SHP77 (cell line): ENCODE results near the gene EIF2B1.
A peak's percentile ranks its signal among the peaks of the same experiment; 100 is the strongest.

ENCODE experiments used
- DNase-seq, 2 experiments: peaks; one replicate each; lab custom pipeline; 2025; lab: John Stamatoyannopoulos, UW

Gene EIF2B1

DNA sequence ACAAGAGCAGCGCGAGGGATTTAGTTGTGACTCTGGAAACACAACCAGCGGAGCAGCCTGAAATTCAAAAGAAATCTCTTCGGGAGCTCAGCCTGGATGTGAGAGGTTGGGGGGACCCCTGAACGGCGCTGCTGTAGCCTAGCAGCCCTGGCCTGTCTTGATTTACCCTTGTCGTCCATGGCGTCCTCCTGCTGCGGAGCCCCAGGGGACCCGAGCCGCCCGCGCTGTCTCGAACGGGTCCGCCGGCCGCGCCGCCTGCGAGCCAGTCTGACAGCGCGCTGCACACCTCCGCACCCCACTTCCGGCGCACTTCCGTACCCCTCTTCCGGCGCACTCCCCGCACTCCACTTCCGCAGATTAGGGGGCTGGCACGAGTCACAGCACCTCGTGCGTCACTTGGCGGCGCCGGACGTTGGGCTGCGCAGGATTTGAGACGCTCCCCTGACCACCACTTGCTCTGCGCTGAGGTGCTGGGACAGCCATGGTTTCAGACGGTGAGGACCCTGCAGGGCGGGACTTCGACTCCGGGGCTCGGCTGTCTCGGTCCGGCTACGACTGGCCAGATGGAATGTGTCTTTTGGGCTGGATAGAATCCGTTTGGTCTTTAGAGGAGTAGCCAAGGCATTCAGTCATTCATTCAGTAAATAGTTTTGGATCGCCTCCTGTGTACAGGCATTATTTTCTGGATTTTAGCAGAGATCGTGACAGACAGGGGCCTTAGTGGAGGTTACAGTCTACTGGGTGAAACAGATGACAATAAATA lies at the start of gene EIF2B1, which contains the start of gene GTF2H3:
EIF2B1 (minus strand) TSS at position 308 of the 763 bp plus-strand sequence; CDS start at position 179, 129 bp downstream.
GTF2H3 (plus strand) TSS at position 451 of the 763 bp plus-strand sequence; CDS start at position 482, 31 bp downstream.
- DNase-seq, result peak; percentile 97 to 98

DNA sequence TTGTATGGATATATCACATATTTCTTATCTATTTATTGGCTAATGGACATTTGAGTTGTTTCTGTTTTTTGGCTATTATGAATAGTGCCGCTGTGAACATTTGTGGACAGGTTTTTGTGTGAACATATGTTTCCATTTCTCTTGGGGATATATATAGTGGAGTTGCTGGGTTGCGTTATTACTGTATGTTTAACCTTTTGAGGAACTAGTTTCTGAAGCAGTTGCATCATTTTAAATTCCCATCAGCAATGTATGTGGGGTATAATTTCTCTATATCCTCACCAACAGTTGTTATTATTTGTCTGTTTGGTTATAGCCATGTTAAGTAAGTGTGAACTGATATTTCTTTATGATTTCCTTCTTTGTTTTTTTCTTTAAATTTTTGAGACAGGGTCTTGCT lies 48.1 kb upstream of the EIF2B1 start:
- no peak for DNase-seq

DNA sequence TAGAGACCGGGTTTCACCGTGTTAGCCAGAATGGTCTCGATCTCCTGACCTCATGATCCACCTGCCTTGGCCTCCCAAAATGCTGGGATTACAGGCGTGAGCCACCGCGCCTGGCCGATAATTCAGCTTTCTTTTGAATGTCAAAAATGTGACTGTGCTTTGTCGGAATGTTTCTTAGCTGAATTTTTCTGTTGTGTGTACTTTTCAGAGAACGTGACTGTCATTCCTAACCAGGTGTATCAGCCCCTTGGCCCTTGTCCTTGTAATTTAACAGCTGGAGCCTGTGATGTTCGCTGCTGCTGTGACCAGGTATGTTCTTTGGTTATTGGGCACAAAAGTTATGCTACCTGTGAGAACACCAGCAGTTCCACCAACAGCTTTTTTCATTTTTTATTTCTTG lies 45.5 kb upstream of the EIF2B1 start:
- DNase-seq, result no peak

DNA sequence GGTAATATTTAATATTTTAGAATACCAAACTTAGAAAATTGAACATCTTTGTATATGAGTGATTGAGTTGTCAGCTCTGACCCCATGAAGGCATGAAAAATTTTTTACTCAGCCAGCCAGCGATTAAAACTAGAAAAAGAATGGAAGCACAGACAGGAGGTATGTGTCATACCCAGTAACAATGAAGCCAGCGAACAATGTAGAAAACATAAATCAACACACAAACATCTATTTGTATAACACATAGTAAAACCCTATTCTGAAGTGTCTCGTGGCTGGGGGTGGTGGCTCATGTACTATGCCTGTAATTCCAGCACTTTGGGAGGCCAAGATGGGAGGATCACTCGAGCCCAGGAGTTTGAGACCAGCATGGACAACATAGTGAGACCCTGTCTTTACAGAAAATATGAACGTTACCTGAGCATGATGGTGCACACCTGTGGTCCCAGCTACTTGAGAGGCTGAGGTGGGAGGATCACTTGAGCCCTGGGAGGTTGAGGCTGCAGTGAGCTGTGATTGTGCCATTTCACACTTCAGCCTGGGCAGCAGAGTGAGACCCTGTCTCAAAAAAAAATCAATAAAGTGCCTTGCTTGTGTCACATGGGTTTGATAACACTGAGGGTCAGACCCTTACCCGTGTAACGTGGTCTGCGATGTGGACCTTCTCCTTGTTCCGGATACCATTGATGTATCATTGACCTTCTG lies 43.3 kb upstream of the EIF2B1 start:
- DNase-seq, result no peak

DNA sequence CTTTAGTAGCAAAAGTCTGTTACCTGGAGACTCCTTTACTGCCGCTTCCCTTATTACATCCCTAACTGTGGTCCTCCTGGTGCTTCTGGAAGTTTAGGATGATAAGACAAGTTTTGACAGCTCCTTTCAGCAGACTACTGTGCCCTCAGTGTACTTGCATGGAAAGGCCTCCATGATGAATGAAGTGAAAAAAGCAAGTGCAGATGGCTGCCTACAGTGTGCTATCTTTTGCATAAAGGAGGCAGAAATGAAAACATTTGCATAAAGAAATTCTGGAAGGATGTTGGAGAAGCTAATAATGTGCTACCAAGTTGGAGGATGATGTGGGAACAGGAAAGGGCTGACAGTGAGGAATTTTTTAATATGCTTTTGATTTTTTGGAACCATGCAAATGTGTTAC lies 42.0 kb upstream of the EIF2B1 start:
- DNase-seq, result no peak

DNA sequence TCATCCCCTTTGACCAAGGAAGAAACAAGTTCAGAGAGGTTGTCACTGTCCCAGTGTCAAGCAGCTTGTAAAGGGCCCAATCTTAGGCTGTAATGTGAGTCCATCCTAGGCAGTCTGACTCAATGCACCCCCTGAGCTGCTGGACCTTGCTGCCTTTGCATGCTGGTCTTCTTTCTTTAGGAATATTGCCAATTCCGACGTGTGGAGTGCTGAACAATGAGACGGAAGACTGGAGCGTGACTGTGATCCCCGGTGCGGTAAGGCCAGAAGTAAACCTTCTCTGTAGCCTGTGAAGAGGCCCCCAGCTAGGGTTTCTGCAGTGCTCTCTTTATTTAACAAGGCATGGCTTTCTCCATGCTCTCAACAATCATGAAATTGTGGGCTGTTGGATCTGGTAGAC lies 38.4 kb upstream of the EIF2B1 start:
- no peak for DNase-seq

DNA sequence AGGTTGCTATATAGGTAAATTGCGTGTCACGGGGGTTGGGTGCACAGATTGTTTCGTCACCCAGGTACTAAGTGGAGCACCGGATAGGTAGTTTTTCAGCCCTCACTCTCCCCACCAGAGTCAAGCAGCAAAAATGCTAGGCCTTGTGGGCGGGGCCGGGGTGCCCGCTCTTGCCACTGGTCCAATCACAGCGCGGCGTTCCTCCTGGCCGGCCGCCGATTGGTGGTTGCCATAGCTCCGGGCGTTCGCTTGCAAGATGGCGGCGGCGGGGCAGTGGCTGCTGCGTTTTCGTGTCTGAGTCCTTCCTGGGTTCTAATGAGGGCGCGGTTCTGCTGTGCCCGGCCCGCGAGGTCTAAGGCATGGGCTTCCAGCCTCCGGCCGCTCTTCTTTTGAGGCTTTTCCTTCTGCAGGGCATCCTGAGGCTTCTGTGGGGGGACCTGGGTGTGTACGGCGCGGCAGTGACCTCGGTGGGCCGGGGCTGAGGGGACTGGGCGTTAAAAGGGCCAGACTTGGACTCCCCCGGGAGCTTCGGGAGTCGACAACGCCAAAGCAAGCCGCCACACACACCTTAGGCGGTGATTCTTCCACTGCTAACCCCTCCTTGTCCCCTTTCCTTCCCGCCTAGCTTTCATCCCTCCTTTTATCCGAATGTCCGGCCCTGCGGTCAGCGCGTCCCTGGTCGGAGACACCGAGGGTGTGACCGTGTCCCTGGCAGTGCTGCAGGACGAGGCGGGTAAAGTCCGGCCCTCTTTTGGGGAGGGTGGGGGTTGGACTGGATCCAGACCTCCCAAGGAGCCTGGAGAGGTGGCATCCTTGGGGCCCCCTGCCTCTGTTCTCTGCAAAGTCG lies 37.6 kb upstream of the EIF2B1 start, which contains the start of gene TCTN2:
TCTN2 (plus strand) TSS at position 232 of the 847 bp plus-strand sequence; CDS start at position 360, 128 bp downstream.
- DNase-seq, result peak; percentile 95 to 98

DNA sequence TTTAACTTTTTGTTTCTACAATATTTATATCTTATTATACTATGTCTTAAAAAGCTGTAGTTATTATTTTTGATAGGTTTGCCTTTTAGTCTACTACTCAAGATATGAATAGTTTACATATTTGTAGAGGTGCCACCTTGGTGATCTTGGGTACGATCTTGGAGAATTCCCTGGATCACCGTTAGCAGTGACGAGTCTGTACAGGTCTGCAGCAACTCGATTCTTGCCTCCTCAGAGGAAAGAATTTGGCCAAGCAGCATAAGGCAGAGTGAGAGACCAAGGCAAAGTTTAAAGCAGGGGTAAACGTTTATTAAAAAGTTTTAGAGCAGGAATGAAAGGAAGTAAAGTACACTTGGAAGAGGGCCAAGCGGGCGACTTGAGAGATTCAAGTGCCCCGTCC lies 34.3 kb upstream of the EIF2B1 start:
- DNase-seq, result no peak

DNA sequence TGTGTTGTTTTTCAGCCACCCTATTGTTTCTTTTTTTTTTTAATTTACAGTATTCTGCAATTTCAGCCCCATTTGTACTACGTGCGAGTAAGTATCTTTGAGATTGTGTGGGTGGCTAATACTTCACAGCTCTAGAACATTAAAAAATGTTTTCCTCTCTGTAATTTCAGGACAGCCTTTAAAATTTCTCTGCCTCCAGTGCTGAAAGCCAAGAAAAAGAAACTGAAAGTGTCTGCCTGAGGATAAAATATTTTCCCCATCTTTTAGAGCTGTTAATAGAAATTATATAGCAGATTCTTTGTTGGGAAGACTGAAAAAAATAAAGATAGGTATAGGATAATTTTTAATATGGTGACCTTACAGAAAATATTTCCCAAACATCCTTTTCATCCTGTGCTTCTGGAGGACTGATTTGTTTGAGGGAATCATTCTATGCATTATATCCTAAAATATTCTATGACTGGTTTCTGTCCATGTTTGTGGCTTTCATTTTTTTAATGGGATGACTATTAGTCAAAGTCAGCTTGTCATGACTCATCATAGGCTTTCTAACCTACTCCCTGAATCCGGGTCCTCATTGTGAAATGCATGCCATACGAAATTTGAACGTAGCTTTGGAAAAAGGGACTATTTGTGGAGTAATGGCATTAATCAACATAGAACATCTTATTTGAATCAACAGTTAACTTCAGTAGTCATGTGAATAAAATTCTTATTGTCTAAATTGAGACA lies 26.7 kb upstream of the EIF2B1 start:
- DNase-seq, result no peak

DNA sequence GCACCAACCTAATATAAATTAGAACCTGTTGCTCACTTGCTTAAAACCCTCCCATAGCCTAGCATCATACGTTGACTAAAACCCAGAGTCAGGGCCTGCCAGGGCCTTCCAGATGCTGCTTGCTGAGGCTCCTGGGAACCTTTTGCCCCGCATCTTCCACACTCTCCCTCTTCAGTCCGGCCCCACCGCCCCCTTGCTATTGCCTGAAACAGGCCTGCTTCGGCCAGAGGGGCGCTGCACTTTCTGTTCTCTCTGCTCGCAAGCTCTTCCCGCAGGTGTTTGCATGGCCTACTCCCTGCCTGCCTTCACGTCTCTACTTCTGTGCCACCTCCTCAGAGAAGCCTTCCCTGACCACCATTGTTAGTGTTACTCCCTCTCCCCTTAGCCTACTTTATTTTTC lies 23.7 kb upstream of the EIF2B1 start:
- DNase-seq, result no peak

DNA sequence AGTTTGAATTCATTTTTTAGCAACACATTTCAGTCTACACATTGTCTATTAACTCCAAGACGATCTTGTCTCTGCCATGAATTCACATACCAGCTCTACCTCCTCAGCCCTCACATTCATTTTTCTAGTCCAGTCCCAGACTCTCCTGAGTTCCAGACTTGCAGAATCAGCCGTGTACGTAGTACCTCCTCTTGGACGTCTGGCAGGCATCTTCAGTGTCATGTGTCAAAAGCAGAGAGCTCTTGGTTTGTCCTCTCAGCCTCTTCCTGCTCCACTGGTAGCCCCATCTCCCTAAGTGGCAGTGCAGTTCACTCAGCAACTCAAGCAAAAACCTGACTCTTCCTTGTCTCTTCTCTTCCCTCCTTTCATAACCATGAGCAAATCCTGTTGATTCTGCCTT lies 22.9 kb upstream of the EIF2B1 start:
- DNase-seq, result no peak

DNA sequence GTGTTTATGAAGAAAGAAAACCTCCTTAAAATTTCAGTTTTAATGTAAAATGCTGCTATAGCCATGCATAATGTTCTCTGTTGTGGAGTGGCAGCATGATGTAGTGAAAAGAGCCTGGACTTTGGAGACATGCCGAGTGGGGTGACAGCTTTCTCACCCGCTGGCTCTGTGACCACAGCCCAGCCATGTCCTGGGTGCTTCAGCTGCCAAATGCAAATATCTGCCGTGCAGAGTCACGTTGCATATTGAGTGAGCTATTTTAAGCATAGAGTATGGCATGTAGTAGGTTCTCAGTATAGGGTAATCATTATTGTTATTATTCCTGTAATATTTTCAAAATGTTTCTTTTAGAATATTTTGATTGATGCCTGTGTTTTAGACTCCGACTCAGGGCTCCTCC lies 21.9 kb upstream of the EIF2B1 start:
- DNase-seq, result no peak

DNA sequence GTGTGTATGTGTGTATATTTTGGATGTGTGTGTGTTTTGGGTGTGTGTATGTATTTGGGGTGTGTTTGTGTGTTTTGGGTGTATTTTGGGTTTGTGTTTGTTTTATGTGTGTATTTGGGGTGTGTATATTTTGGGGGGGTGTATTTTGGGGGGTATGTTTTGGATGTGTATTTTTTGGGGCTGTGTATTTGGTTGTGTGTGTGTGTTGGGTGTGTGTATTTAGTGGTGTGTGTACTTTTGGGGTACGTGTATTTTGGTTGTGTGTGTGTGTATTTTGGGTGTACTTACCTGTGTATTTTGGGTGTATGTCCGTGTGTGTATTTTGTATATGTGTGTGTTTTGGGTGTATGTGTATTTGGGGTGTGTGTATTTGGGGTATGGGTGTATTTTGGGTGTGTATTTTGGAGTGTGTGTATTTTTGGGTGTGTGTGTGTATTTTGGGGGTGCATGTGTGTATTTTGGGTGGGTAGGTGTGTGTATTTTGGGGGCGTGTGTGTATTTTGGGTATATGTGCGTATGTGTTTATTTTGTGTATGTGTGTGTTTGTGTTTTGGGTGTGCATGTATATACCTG lies 20.7 kb upstream of the EIF2B1 start:
- no peak for DNase-seq

DNA sequence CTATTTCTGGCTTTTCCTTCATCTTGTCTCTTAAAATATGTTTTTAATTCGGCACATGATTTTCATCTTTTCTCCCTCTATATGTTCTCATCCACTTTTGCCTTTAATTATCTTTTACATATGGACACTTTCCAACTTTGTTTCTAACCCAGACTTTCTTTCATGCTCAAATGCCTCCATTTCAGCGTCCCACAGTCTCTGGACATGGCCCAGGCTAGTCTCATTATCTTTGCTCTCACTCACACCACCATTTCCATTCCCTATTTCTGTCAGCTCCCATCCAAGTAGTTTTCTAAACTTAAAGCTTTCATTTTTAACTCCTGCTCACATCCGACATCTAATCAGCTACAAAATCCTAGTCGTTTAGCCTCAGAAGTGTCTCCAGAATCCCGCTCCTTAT lies 14.9 kb upstream of the EIF2B1 start:
- DNase-seq, result no peak

DNA sequence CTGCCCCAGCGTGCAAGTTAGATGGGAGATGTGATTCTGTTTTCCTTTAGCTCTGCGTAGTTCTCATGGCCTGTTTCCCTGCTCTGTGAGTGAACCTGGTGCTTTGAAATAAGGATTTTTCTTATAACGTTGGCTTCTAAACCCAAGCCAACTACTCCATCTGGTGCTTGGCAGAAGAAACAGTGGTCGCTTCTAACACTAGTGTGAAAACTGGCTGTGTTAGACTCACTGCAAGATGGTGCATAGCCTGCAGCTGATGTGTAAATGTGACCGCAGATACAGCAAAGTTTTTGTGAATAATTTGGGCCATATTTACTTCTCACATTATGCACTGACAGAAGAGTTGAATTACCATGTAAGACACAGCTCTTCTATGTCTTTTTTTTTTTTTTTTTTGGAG lies 12.4 kb upstream of the EIF2B1 start:
- no peak for DNase-seq

DNA sequence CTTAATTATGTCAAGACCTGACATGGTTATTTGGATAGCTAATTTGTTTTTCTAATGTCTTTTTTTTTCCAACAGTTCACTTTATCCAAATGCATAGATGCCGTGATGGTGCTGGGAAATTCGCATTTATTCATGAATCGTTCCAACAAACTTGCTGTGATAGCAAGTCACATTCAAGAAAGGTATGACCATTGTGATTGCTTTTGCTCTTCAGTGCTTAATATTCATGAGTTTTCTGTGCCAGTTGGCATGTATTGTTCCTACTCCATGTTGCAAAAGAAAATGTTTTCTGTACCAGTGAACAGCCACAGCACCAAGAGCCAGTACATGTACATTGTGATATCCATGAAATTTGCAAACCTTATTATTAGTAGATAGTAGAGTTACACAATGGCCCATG lies 11.9 kb upstream of the EIF2B1 start:
- no peak for DNase-seq

DNA sequence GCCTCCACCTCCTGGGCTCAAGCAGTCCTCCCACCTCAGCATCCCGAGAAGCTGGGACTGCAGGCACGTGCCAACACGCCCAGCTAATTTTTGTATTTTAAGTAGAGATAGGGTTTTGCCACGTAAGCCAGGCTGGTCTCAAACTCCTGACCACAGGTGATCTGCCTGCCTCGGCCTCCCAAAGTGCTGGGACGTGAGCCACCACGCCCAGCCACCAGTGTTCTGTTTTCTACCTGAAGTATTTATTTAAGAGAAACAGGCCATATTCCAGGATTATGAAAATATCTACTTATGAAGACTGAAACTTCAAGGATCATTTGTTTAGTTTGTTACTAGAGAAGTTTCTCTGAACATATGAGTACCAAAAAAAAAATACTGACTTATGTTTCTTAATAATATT lies 10.4 kb upstream of the EIF2B1 start:
- no peak for DNase-seq

DNA sequence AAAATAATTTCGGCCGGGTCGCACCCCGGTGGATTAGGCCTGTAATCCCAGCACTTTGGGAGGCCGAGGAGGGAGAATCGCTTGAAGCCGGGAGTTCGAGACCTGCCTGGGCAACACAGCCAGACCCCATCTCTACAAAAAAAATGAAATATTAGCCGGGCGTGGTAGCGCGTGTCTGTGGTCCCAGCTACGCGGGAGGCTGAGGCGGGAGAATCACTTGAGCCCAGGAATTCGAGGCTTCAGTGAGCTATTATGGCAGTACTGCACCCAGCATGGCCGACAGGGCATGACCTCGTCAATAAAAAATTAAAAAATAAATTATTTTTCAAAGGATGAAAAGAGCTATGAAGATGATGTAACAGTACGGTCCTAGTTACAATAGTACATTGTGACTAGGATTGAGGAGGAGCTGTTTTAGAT lies 666 bp upstream of the EIF2B1 start:
- no peak for DNase-seq

DNA sequence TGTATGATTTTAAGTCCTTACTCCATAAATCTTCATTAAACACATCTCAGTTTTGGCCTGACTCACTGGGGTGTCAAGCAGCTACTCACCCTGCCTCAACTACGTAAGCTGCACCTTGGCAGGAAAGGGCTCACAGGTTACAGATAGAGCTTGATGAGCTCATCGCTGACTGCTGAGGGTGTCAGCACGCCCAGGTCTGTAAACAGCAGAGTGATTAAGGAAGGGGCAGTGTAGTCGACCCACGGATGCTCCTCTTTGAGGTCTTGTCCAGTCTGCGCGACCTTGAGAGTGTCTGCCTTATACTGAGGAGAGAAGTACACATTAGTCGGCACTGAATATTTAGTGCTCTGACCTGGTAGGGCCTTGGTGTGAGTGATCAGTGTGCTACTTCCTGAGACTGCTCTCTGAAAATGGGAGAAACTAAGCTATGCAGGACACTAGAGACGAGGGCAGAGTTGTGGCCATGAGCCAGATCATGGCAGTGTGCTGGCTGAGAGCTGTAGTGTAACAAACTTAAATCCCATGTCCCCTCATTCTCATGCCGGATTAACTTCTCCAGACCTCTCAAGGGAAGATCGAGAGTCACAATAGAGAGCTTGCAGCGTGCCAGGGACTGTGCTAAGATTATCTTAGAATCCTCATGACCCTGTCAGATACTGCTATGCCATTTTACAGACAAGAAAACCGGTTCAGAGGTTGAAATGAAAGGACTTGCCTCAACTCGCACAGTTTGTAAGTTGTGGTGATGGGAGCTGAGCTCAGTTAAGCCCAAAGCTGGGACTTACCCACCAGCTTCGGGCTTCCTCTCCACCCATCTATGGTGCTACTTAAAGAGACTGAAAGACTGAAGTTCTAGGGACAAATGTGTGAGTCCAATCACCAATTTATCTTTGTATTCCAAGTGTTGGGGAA lies 11.6 kb downstream of the EIF2B1 start:
- no peak for DNase-seq

DNA sequence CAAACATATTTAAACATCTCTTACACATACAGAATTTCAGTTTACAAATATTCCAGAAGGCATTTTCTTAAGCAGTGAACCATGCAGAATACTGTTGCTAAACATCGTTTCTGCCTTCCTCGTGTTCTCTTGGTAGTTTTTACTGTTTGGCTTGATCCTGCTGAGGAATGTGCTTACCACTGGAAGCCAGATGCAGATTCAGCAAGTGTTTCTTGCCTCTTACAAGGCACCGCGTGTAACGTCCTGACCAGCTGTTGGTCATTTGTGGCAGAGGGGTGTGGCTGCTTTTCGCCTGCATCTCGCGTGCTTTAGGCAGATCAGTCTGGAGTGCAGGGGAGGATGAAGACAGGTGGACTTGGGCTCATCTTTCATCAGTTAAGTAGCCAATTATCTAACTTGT lies 12.4 kb downstream of the EIF2B1 start:
- no peak for DNase-seq
